ENCODE measurements around the gene STAC2.

Gene STAC2

GRCh38 chr17:39231591-39232551 is 6.1 kb upstream of the STAC2 start:
- TF ChIP-seq CTCF (IDR thresholded peaks at IDR 0.05; ENCODE audit: extremely low read depth, missing control alignments): peak; percentile 62
- peak; percentile 83 for DNase-seq (ENCODE audit: low spot score)

DNA sequence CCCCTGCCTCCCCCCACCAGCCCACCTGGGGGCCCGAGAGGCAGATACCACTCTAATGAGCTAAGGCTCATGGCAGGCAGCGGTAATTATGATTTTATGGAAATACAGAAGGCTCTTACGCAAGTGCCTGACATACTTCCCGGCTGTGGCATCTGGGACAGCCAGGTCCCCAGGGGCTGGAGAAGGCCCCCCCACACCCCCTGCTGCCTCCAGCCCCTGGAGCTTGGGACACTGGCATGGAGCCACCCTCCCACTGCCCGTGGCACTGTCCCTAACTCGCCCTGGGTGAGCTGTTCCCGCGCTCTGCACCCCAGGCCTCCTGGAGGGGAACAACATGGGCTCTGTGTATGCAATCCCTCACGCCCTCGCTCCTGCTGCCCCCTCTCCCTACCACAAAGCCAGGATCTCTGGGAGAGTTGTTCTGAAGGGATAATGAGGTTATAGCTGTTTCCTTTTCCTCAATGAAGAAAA is 5.4 kb upstream of the STAC2 start:
- no peak for DNase-seq (ENCODE audit: low spot score)
- TF ChIP-seq CTCF (IDR thresholded peaks at IDR 0.05; ENCODE audit: extremely low read depth, missing control alignments): no peak

GRCh38 chr17:39230361-39230760 is 4.6 kb upstream of the STAC2 start:
- DNase-seq (ENCODE audit: low spot score): no peak
- TF ChIP-seq CTCF (IDR thresholded peaks at IDR 0.05; ENCODE audit: extremely low read depth, missing control alignments): no peak

GRCh38 chr17:39229274-39229913 is 3.6 kb upstream of the STAC2 start:
- no peak for TF ChIP-seq CTCF (IDR thresholded peaks at IDR 0.05; ENCODE audit: extremely low read depth, missing control alignments)
- no peak for DNase-seq (ENCODE audit: low spot score)

- TF ChIP-seq CTCF (IDR thresholded peaks at IDR 0.05; ENCODE audit: extremely low read depth, missing control alignments): no peak
- DNase-seq (ENCODE audit: low spot score): no peak
Measured at GRCh38 chr17:39227364-39227919, 1.7 kb upstream of the STAC2 start.

- no peak for TF ChIP-seq CTCF (IDR thresholded peaks at IDR 0.05; ENCODE audit: extremely low read depth, missing control alignments)
- DNase-seq (ENCODE audit: low spot score): peak; percentile 63
Measured at GRCh38 chr17:39225959-39226683, 376 bp upstream of the STAC2 start.

All from GM20000 (cell line).